ENCODE data around the gene PIP4P1.

PIP4P1 gene

DNA sequence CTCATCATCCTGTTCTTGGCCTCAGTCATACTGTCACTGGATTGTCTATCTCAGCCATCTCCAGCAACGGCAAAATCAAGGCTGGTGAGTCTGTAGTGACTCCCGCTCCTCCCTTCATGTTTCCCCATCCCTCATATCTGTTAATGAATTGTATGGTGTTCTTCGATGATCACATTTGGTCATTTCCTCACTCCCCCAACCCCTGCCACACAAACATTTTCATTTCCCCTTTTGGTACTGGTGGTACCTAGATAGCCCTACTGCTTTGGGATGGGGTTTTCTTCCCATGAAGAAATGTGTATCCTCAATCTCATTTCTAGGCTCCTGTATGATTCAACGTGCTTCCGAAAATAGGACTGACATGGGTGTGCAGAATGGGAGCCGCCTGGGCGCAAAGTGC, 22.6 kb downstream of the PIP4P1 start:
- no peak for DNase-seq (ENCODE audit: low read depth in 2 of 3, low spot score in 1 of 3)

DNA sequence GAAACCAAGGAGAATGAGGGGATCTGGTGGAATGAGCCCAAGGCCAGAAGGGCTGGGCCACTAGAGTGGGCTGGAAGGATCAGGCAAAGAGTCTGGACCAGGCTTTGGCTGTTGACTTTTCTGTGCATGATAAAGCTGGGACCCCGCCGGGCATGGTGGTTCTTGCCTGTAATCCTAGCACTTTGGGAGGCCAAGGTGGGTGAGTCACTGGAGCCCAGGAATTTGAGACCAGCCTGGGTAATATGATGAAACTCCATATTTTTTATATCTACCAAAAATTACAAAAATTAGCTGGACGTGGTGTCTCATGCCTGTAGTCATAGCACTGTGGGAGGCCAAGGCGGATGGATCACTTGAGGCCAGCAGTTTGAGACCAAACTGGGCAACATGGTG, 24.9 kb downstream of the PIP4P1 start:
- DNase-seq (ENCODE audit: low read depth in 2 of 3, low spot score in 1 of 3), result no peak

DNA sequence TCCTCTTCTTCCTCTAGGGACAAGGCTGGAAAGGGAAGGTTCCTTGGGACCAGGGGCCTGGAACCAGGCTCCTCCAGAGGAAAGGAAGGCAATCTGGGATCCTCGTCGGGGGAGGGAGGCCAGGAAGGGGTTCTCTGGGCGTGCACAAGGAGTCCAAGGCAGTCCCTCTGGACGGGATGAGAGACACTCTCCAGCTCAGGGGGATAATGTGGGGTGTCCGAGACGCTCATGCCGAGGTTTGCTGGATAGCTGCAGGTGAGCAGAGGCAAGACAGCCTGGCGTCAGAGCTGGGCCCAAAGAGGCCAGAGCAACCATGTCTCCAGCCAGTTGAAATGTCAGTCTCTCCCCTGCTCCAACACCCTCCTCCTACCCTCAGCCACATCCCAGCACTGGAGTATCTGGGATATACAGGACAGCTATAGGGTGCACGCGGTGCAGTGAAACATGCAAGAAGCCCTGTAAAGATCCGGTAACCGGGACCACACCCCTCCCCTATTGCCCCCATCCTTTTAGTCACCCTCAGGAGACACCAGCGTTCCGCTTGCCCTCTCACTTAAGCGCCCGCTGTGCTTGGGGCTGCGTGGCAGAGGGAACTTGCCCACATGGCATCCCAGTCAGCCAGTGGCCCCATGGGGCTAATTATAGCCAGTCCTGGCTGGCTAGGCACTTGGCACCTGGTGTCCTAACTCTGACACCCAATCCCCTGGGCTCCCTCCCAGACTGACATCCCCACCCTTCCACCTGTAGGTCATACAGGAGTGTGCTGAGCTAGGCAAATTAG, 25.5 kb downstream of the PIP4P1 start, which contains the start of gene KLHL33:
Gene KLHL33, minus strand, starts transcription at position 585 of the 781 bp plus-strand sequence. Its CDS starts 355 bp downstream, at position 230.
- DNase-seq (ENCODE audit: low read depth in 2 of 3, low spot score in 1 of 3), result no peak

DNA sequence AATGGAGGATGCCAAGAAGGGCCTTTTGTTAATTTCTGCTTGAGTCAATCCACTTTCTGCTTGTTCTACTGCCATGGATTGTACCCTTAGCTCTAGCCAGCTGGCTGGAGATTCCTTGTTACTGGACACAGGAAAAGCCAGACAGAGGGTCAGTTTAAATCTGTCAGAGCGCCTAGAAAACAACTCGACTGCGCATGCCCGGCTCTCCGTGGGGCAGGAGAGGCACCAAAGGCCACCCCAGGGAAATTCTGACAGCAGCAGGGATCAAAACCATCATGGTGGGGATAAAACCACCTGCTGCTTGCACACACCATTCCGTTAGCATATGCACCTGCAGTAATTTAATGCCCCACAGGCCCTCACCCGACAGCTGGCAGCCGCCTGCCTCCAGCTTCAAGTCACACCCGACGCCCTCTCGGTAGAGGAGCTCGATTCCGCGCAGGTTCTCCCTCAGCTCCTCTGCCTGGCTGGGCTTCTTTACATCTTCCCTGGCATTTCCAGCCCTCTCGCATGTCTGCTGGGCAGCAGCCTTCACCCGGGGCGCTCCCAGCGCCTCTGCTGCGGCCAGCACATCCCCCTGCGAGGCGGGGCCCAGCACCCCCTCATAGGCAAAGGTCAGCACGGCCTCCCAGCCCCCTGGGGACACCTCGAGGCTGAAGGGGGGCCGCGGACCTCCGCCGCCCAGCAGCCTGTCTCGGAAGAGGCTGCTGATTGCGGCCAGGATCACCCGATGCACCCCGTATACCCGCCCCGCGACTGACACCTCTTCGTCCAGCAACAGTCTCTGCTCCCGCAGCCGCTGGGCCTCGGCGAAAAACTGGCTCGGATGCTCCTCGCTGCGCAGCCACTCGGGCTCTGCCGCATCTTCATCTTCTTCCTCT, 26.3 kb downstream of the PIP4P1 start:
- no peak for DNase-seq (ENCODE audit: low read depth in 2 of 3, low spot score in 1 of 3)

DNA sequence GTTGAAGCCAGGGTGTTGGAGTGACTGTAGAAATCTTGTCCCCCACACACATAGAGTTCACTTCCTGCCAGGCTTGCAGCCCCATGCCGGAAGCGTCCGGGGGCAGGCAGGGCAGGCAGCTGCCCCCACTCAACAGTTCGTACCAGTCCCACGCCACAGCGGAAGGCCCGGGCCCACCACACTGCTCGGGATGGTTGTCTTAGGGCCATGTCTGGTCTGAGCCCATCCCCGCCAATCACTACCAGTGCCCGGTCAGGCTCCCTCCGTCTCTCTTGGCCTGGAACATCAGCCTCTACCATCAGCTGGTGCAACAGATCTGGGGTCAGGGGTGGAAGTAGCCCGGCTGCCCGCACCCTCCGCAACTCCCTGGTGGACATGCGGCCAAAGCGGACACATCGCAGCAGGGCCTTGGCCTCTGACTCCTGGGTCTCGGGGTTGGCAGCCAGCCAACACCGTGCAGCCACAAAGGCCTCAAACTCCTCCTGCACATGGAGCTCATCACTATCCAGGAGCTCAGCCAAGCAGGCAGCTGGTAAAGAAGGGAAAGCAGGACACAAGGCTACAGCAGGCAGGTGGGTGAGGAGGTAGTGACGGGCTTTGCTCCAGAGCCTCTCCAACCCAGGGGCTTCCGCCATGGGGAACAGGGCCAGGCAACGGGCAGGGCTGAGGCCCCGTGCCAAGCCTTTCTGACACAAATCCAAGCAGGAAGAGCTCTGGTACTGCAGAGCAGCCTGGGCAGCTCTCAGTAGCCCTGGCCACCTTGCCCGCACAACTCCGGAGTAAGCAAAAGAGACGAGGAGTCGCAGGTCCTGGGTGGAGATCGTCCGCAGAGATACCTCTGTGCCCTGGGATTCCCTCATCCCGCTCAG, 31.2 kb downstream of the PIP4P1 start:
- no peak for DNase-seq (ENCODE audit: low read depth in 2 of 3, low spot score in 1 of 3)

DNA sequence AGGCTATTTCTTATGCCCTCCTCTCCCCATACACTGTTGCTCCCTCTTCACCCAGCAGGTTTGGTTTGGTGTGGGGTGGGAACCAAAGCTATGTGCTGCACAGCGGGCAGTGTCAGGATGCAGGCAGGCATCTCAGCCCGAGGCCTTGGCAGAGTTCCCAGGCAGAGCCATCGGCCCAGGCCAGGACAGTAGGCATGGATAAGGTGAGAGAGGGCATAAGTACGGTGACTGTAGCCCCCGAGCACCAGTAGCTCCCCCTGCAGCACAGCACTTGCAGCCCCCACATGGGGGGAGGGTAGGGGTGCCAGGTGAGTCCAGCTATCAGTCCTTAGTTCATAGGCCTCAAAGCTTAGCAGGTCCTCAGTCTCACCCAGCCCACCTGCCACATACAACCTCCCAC, 32.4 kb downstream of the PIP4P1 start:
- no peak for DNase-seq (ENCODE audit: low read depth in 2 of 3, low spot score in 1 of 3)

DNA sequence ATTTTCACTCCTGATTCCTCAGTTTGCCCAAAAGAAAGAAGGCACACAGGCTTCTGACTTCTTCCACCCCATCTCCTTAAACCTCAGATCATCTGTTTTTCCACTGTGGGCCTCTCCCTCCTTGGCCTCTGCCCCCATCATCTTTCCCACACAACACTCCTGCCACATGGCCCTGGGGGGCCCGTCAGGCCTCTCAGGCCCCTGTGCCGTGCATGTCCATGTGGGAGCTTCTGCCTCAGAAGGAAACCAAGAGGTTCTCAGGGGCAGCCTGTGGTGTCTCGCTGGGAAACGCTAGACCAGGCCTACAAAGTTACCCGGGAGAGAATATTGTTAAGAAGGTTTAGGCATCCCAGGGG, 33.2 kb downstream of the PIP4P1 start:
- DNase-seq (ENCODE audit: low read depth in 2 of 3, low spot score in 1 of 3), result no peak

DNA sequence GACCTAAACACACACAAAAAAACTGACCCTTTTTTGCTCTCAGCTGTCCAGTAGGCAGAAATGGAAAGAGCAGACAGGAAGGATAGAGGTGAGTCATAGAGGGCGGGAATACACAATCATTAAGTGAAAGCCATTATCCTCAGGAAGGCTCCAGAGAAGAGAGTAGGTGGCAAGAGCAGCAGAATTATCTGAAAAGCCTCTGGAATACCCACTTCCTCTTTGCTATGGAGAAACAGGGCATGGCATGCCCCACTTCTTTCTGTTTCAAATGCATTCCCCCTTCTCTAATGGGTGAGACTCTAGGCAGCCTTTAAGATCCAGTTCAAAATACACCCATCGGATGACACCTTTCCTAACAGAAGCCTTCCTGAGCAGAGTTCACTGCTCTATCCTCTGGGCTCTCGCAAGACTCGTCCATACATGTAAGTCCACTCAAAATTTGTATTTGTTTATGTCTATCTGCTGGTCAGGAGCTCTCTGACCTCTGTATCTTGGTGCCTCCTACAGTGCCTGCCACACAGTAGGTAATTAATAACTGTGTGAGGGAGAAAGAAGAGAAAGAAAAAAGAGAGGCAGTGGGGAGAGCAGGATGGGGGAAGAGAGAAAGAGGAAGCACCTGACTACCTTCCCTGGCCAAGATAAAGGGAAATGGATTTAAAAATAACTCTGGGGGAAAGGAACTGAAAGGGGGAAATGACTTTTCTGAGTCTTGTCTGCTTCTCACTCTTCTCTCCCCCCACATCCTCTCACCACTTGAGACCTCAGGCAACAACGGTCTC, 33.8 kb downstream of the PIP4P1 start:
- no peak for DNase-seq (ENCODE audit: low read depth in 2 of 3, low spot score in 1 of 3)

DNA sequence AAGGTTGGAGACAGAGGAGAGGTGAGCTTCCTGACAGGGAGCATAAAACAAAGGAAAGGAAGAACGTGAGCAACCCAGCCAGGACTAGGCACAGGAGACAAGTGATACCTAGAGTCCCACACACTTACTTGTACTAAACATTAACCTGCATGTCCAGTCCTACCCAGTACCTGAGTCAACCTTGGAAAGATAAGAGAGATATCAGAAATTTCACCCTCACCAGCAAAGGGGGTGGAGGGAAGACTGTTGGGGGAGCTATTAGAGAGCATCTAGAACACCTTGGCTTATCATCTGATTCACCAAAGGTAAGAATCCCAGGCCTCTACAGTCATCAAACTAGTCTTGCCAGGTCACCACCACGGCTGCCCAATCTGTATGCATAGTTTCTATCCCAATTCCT, 36.4 kb downstream of the PIP4P1 start:
- no peak for DNase-seq (ENCODE audit: low read depth in 2 of 3, low spot score in 1 of 3)

DNA sequence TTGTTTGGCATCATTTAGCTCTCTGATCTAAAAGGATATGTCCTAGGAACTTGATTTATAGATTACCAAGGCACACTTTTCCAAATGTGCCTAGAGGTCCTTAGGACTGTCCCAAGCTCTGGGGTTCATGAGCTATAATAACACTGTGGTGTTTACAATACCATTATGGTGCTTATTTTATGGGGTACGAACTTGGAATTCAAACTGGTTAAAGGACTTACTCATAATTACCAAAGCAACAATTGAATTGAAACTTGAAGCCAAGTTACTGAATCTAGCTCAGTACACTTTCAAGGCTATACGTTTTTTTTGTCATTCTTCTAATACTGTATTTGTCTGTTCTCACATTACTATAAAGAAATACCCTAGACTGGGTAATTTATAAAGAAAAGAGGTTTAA, 38.3 kb downstream of the PIP4P1 start:
- no peak for DNase-seq (ENCODE audit: low read depth in 2 of 3, low spot score in 1 of 3)

DNA sequence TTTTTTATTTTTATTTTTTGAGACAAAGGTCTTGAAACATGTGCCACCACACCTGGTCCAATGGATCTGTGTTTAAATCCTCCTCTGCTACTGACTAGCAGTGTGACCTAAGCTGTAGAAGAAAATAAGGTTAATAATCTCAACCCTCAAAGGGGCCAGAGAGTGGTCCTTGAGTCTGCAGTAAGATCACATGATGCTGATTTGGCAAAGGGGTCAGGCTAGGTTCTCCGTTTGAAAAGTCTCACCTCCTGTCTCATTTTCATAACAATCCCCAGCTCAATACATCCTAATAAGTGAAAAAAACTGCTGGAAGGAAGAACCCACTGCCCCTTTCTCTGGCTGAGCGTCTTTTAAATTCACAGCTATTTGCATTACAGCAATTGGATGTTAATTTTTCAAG, 40.0 kb downstream of the PIP4P1 start:
- no peak for DNase-seq (ENCODE audit: low read depth in 2 of 3, low spot score in 1 of 3)

DNA sequence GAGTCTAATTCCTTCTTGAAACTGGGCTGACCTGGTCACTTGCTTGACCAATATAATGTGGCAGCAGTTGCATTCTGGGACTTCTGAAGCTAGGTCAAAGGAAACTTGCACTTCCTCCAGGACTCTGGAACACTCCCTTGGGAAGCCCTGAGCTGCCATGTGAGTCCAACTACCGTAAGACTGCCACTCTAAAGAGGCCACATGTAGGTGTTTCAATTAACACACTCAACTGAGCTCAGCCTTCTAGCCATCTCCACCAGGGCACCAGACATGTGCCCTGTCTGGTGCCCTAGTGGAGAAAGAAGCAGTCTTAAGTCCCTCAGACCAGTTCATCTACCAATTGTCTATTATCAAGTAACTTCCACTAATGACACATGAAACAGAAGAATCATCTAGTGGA, 41.8 kb downstream of the PIP4P1 start:
- DNase-seq (ENCODE audit: low read depth in 2 of 3, low spot score in 1 of 3), result no peak

DNA sequence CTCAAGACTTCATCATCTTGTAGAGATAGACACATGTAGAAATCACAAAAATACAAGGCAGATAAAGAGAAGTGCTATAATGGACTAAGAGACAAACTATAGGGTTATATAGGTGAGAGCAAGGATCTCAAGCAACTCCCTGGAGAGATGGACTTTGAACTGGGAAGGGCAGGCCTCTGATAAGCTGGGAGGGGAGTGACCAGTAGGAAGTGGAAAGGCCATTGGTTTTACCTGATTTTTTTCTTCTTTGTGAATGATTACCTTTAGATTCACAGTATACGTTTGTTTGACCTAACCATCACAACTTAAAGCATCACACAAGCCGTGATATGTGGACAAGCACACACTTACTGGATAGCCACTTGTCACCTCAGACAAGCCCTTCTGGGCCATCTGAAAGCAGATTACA, 42.7 kb downstream of the PIP4P1 start:
- DNase-seq (ENCODE audit: low read depth in 2 of 3, low spot score in 1 of 3), result no peak

DNA sequence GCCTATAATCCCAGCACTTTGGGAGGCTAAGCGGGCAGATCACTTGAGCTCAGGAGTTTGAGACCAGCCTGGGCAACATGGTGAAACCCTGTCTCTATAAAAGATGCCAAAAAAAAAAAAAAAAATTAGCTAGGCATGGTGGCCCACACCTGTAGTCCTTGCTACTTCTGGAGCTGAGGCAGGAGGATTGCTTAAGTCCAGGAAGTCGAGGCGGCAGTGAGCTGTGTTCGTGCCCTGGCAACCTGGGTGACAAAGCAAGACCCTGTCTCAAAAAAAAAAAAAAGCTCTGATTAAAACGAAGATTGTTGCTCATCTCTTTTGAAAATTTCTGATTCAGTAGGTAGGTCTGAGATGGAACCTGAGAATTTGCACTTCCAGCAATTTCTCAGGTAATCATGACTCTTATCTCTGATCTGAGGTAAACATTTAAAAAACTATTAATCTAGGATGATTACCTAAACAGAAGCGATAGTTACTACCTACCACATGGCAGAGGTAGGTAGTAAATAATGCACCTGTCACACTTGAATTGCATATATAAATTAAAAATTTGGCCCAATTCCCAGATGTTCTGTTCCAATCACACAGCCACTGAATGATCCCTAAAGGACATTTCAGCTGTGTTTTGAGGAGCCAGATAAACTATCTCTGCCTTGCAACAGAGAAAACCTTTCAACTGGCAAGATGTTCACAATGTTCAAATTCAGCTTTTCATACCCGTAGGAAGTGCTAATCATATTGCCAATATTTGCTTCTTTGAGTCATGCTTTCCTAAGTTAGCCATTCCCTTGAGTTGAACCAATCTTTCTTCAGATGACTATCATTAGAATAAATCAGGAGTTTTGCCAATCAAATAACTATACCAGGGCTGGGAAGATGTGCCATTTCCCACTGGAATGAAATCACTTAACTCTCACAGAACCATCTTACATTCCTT, 43.7 kb downstream of the PIP4P1 start:
- no peak for DNase-seq (ENCODE audit: low read depth in 2 of 3, low spot score in 1 of 3)

DNA sequence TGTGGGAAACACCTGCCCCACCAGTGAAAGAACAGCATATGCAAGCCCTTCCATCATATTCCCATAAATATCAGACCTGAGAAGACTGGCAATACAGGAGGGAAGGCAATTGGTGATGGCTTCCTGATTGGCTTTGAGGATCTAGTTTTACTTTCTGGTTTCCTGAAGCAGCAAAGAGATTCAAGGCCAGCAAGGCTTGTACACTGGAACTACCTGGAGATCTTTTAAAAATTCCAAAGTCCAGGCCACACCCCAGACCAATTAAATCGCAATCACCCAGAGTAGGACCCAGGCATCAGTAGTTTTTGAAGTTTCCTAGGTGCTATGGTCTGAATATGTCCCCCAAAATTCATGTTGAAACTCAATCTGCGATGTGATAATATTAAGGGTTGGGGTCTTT, 45.0 kb downstream of the PIP4P1 start:
- DNase-seq (ENCODE audit: low read depth in 2 of 3, low spot score in 1 of 3), result no peak

DNA sequence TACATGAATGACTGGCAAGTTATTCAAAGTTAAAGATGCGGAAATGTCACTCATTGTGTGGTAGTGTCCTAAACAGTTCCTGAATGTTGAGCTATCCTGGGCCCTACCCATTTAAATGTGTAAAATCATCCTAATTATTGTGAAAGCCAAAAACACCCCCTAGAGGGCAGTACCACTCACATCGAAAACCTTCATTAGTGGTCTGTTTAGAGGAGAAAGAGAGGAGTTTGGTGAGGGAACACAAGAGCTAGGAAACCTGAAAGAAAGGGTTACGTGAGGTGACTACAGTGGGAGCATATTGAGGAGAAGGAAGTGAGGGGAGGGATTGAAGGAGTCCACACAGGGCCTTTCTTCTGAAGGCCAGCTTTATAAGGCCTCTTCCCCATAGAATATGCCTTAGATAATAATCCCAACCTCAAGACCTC, 45.4 kb downstream of the PIP4P1 start:
- DNase-seq (ENCODE audit: low read depth in 2 of 3, low spot score in 1 of 3), result peak in 1 of 3 donors; percentile 51

DNA sequence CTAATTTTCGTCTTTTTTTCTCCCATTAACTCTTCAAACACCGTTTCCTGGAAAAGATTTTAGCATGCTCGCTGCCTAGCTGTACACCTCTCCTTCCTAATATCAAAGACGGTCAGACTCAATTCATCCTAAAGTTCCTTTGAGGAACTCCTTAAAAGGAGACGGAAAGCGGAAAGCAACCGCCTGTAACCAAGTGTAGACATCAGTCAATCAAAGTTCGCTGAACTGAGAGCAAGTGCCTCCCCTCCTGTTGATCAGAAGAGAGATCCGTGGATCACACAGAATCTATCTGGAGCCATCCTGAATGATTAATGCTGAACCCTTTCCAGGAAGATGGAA, 47.5 kb downstream of the PIP4P1 start:
- DNase-seq (ENCODE audit: low read depth in 2 of 3, low spot score in 1 of 3), result no peak

DNA sequence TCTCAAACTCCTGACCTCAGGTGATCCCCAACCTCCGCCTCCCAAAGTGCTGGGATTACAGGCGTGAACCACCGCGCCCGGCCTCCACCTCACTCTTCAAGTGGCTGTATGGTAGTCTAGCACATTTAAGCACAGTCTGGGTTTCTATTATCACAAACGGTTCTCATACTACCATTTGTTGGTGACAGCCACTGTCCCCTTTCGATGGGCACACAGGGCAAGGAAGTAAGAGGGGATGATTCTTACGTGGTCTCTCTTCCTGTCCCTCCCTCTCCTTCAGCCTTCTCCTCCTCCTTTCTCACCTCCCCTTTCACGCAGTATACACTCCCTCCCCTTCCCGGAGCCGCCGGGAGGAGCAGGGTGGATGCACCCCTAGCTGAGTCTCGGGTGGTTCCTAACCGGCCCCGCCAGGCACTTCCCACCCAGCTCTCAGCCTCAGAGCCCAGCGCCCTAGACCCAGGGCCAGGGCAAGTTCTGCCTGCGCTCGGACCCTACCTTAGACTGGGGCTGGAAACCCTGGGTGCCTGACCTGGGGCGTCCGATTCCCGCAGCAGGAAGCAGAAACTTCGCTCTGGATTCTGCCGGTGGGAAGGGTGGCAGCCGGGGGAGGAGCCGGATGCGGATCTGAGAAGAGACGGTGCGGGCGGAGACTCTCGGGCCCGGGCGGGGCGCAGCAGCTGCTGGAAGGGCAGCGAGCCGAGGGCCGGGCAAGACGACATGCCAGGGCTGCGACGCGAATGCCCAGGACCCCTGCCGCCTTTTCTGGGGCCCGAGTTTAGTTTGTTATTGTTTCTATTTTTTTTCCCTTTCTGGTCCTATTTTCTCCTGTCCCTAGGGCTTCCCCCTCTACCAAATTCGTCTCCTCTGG, 48.1 kb downstream of the PIP4P1 start, which contains the start of gene TEP1:
Gene TEP1, minus strand, starts transcription at position 626 of the 868 bp plus-strand sequence. CDS start 5,062 bp downstream, outside the sequence.
- DNase-seq (ENCODE audit: low read depth in 2 of 3, low spot score in 1 of 3), result peak; percentile 57 to 77 (median 58)

DNA sequence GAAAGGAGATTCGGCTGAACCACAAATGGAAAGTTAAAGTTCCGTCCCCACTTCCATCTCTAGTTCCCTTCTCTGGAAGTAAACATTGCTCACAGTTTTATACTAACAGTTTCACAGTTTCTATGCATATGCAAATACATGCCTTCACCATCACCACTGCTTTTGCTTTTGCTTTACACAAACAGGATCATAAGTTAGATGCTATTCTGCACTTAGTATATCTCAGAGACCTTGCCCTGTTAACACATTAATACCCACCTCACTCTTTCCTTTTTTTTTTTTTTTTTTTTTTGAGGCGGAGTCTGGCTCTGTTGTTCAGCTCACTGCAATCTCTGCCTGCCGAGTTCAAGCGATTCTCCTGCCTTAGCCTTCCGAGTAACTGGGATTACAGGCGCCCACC, 48.8 kb downstream of the PIP4P1 start:
- no peak for DNase-seq (ENCODE audit: low read depth in 2 of 3, low spot score in 1 of 3)
